ENCODE data around the gene PTPRN2.
"Not testable (repeated sequence)": the region's sequence is repeated elsewhere in the genome, so short reads cannot be mapped to it uniquely, and the experiment has no call there.

Gene PTPRN2

DNA sequence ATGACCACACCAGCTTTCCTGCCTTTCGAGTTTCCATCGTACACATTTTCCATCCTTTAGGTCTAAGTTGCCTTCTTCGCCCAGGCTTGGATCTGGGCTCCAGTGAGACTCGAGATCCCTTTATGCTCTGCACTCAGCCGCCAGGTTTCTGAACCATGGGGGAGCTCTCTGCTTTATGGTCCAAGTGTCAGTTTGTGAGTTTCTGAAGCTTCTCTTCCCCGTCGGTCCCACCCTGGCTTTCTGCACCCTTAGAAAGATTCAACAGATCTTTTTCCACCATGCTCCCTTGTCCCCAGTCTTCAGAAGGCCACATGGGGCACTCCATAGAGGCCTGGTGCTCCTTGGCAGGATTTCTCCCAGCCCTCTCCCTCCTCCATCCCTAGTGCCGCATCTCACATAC, 402.0 kb downstream of the PTPRN2 start:
- no peak for DNase-seq (ENCODE audit: low read depth in 2 of 2)

- no peak for DNase-seq (ENCODE audit: low read depth in 2 of 2)
Measured at GRCh38 chr7:158183431-158183830, 404.2 kb downstream of the PTPRN2 start.

DNA sequence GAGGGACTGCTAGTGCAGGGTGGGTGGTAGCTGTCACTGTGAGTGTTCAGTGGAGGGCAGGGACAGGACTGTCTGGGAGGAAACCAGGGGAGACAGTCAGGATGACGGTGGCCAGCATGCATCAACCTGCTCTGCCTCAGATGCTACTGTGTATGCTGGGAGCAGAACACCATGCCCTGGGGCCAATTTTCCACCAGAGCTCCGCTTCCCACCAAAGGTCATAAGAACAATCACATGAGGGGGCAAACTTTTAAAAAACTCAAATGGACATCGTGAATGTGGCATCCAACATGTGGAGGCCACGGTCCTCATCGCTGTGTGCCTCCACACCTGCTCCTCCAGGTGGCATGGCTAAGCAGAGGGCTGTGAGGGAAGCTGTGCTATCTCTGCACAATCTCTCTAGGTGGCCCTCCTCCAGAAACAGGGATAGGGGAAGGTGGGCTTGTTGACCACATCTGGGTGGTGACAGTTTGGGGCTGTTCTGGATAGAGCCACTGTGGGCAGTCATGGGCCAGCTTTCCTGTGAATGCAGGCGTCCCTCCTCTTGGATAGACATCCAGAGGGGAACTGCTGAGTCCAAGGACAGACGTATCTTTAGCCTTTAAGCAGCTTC, 411.0 kb downstream of the PTPRN2 start:
- DNase-seq (ENCODE audit: low read depth in 2 of 2): no peak

DNA sequence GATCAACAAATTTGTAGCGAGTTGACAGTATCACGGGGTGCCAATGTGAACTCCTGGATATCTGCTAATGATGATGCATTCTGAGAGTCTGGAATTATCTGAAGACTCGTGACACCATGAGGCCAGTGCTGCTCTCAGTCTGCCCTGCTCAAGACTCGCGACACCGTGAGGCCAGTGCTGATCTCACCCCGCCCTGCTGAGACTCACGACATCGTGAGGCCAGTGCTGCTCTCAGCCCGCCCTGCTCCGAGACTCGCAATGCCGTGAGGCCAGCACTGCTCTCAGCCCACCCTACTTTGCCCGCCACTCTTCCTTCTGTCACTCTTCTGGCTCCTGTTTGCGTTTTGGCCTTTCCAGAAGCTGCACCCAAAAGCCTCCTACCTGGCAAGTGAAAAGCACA, 411.8 kb downstream of the PTPRN2 start:
- DNase-seq (ENCODE audit: low read depth in 2 of 2): no peak

DNA sequence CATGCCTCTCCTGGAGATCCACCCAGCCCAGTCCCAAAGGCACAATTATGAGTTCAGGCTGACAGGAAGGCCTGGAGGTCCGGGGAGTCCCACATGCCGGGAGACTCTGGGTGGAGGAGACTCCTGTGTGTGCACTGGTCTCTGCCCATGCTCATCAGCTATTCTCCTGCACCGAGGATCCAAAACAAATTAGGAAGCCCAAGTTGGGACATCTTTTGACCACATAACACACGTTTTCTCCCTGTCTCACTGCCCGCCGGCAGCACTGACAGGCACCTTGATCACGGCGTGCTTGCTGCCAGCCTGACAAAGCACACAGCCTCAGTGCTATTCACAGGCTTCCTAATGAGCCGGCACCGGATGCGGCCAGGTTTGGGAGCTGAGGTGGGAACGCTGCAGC, 412.7 kb downstream of the PTPRN2 start:
- DNase-seq (ENCODE audit: low read depth in 2 of 2): no peak

DNA sequence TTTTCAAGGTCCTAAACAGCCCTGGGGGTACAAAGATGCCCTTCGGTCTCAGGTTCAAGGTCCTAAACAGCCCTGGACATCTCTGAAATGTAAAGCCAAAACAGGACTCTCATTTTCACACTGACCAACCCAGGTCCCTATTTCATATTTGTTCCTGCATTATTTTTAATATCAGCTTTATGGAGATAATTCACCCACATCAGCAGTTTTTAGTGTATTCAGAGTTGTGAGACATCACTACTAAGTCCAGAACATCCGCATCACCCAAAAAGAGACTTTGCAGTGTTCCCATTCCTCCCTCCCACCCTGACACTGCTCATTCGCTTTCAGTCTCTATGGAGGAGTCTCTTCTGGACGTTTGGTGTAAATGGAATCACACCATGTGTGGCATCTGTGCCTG, 420.2 kb downstream of the PTPRN2 start:
- DNase-seq (ENCODE audit: low read depth in 2 of 2): no peak

- DNase-seq (ENCODE audit: low read depth in 2 of 2): no peak
Measured at GRCh38 chr7:158166386-158167340, 421.0 kb downstream of the PTPRN2 start.

DNA sequence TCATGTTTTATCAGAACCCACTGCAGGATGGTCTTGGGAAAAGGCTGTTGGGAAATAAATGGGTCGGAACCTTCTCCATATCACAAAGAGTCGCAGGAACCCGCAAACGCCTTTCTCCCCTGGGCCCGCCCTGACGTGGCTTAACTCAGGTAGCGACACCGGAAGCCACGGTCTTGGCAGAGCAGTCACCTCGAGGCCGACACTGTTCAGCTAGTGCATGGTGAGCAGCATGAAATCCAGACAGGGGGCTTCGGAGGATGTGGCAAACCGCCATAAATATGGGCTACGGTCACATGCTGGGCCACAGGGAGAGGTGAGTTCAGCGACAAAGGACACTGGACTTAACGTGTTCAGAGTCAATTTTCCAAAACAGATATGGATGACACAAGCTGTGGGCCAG, 421.9 kb downstream of the PTPRN2 start:
- no peak for DNase-seq (ENCODE audit: low read depth in 2 of 2)

DNA sequence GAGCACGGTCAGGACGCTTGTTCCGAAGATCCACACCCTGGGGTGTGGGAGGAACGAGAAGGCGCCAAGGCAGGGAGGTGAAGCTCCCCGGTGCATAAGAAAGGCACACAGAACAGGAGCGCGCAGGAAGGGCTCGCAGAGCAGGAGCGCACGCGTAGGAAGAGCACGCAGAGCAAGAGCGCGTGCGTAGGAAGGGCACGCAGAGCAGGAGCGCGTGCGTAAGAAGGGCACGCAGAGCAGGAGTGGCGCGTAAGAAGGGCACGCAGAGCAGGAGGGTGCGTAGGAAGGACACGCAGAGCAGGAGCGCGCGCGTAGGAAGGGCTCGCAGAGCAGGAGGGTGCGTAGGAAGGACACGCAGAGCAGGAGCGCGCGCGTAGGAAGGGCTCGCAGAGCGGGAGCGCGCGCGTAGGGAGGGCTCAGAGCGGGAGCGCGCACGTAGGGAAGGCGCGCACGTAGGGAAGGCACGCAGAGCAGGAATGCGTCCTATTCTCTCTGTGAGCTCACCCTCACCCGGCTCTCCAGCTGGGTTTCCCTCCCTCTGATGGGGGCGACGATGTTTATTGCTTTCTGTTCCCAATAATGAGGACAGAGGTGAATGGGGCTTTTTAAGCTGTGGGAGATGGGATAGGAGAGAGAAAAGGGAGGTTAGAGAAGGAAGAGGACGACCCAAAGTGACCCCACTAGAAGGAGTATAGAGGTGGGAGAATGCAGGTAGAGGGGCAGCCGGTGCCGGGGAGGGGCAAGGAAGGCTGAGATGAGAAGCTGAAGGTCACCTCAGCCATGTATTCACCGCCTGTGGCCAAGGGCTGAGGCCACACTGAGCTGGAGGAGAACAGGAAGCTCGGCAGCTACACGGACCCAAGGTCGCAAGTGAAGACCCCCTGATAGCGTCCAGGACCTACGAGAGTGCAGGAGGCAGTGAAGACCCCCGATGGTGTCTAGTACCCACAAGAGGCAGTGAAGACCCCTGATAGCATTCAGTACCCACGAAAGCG, 423.2 kb downstream of the PTPRN2 start:
- DNase-seq (ENCODE audit: low read depth in 2 of 2): no peak

DNA sequence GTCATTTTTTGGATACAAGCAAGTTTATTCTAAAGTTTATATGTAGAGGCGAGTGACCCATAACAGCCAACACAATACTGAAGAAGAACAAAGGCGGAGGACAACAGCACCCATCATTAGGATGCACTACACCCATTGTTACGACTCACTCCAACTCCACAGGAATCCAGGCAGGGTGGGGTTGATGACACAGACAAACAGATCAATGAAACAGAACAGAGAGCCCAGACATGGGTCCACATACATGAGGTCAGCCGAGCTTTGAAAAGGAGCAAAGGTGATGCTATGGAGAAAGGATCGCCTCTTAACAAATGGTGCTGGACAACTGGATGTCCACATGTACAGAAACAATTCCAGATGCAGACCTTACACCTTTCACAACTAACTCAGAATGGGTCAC, 426.4 kb downstream of the PTPRN2 start:
- no peak for DNase-seq (ENCODE audit: low read depth in 2 of 2)

- no peak for DNase-seq (ENCODE audit: low read depth in 2 of 2)
Measured at GRCh38 chr7:158160199-158160598, 427.4 kb downstream of the PTPRN2 start.

GRCh38 chr7:158157460-158157859, 430.2 kb downstream of the PTPRN2 start:
- no peak for DNase-seq (ENCODE audit: low read depth in 2 of 2)

DNA sequence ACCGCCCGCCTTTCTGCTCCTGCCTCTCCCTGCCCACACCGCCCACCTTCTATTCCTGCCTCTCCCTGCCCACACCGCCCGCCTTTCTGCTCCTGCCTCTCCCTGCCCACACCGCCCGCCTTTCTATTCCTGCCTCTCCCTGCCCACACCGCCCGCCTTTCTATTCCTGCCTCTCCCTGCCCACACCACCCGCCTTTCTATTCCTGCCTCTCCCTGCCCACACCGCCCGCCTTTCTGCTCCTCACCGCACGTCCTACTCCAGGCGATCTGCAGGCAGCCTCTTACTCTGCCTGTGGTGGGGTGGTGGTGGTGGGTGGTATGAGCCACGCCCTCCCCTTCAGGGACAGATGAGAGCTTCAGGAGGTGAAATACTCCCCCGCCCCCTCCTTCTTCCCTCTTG, 436.4 kb downstream of the PTPRN2 start:
- not testable (repeated sequence) for DNase-seq (ENCODE audit: low read depth in 2 of 2)

DNA sequence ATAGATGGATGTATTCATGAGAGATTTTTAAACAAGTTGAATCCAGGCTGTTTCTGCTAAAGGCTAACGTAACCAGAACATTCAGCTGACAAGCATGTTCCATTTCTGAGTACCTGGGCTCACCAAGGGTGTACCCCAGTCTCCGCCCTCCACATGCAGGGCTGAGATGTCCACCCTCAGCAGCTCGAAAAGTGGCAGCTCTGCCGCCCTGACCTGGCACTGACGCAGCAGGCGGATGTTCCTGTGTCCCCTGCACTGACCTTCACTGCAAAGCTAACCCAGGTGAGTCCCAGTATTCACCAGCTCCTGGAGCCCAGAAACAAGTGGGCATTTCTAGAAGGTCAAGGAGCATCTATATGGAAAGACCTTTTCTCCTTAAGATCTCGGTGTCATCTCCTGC, 437.4 kb downstream of the PTPRN2 start:
- DNase-seq (ENCODE audit: low read depth in 2 of 2): no peak

DNA sequence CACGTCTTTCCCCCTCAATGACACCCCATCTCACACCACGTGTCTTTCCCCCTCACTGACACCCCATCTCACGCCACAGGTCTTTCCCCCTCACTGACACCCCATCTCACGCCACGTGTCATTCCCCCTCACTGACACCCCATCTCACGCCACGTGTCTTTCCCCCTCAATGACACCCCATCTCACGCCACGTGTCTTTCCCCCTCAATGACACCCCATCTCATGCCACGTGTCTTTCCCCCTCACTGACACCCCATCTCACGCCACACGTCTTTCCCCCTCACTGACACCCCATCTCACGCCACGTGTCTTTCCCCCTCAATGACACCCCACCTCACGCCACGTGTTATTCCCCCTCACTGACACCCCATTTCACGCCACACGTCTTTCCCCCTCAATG, 440.2 kb downstream of the PTPRN2 start:
- DNase-seq (ENCODE audit: low read depth in 2 of 2): not testable (repeated sequence)

GRCh38 chr7:158145370-158145769, 442.3 kb downstream of the PTPRN2 start:
- DNase-seq (ENCODE audit: low read depth in 2 of 2): no peak

DNA sequence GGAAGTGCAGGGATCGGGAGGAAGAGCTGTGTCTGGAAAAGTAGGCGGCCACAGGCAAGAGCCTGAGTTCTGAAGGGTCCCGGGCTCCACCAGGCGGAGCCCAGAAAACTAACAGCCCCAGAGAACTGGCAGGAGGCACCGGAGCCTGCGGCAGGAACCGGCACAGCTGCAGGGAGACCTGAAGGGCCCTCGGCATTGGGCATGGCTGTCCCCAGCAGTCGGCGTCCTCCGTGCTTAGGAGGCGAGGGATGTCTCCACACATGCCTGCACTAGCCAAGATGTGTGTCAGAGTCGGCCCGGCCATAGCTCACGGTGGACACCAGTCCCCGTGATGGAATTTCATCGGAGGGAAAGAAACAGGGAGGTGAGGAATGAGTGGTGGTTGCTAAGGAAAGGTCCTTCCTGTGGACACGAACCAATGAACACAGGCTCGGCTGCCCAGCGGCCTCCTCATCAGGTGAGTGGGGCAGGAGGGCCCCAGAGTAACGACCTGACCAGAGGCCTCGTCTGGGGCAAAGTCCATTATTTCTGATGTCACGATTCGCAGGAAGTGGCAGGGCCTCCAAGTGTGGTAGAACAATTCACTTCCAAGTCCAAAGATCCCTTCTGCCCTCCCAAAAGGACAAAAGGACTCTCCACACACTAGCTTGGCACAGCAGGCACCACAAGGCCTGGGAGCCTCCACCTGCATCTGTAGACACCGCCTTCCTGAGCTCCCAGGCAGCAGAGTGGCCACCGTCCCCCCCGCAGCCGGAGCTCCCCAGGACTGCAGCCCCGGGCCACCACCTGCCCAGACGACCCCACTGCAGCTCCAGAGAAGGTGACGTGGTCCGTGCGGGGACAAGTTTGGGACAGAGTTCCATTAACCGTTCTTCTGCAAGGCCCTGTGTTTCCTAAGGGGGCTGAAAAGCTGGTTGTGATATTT, 444.2 kb downstream of the PTPRN2 start:
- DNase-seq (ENCODE audit: low read depth in 2 of 2): no peak

GRCh38 chr7:158142657-158143056, 445.0 kb downstream of the PTPRN2 start:
- DNase-seq (ENCODE audit: low read depth in 2 of 2): no peak

DNA sequence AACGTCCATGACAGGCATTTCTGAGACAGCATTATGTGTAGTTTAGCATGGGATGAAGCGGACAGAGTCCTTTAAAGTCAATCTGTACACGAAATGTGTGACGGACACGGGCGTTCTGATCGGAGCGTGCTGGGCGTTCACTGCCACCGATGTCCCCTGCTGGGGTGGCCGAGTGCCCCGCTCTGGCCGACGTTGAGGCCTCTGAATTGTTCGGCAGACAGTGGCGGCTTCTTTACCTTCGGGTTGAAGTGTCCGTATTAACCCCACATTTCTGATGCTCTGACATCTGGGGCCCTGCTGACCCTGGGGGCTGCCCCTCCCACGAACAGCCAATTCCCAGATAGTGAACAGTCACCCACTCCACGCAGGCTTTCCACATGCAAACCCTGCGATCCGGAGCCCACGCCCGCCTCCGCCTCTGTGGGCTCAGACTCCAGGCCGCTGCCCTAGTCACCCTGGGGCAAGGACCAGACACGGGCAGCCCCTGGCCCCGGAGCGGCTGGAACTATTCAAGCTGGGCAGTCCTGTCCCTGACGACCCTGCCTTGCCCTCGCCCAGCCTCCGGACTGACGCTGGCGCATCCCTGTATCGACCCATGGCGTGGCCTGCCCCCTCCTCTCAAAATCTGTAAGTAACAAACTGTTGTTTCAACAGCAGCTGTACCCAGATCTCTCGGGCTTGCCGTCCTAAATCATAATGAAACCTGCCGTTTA, 445.7 kb downstream of the PTPRN2 start:
- no peak for DNase-seq (ENCODE audit: low read depth in 2 of 2)

DNA sequence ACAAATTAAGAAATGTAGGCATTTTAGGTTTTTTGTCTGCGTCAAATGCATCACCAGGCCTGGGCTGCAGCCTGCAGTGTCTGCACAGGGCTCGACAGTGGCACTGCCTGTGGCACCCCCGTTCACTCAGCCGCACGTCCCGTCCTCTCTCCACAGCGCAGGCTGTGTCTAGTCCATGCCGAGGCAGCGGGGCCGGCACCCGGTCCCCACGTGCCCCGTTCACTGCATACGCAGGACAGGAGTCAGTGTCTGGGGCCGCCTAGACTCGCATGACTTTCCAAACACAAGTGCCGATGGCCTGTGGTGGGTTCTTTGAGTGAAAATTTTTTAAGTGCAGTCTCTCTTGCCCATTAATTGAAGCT, 446.4 kb downstream of the PTPRN2 start:
- DNase-seq (ENCODE audit: low read depth in 2 of 2): no peak
